Endothelial cell of hepatic sinusoid (primary cell): ENCODE results near the gene TEKTIP1.

Experiments
- in situ Hi-C: cut with HindIII; loops from 2 replicates; pipeline ENCODE4 v1.10.0; 2017; ENCODE audit warnings: low sequenced_read_pairs

Gene TEKTIP1

DNA sequence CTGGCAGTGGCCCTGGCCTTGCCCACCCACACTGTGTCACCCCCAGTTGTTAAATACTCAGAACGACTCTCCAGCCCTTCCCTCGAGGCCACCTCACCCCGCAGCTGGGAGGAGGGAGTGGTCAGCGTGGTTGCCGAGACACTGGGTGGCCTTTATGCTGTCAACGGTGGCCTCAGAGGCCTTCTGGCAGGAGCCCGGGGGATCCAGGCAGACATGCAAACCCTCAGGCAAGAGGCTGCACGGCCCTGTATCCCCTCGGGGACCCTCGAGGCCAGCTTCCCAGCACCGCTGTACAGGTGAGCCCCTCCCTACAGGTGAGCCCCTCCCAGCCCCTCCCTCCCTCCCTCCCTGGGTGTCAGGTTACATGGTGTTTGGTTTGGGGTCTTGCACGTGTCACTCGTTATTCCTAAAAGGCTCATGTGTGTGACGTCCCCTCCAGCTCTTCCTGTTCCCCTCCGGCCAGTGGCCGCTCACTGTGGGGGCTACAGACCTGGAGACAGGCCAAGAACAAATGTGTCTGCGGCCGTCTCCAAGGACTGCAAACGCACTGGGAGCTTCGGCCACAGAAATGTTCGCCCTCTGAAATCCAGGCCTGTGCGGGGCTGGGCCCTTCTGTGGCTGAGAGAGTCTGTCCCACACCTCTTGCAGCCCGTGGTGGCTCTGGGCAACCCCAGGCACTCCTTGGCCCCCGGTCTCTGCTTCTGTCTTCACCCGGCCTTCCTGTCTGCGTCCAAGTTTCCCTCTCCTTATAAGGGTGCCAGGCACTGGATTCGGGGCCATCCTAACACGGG is at the start of gene TEKTIP1:
Gene TEKTIP1 (plus strand): TSS at position 210 of the 791 bp plus-strand sequence. CDS start 4 bp downstream, at position 214.
- in situ Hi-C loops: loop anchor here (5.0 kb wide), 2 partner anchors 38 to 88 kb away; partner anchors contain the start of gene CACTIN

DNA sequence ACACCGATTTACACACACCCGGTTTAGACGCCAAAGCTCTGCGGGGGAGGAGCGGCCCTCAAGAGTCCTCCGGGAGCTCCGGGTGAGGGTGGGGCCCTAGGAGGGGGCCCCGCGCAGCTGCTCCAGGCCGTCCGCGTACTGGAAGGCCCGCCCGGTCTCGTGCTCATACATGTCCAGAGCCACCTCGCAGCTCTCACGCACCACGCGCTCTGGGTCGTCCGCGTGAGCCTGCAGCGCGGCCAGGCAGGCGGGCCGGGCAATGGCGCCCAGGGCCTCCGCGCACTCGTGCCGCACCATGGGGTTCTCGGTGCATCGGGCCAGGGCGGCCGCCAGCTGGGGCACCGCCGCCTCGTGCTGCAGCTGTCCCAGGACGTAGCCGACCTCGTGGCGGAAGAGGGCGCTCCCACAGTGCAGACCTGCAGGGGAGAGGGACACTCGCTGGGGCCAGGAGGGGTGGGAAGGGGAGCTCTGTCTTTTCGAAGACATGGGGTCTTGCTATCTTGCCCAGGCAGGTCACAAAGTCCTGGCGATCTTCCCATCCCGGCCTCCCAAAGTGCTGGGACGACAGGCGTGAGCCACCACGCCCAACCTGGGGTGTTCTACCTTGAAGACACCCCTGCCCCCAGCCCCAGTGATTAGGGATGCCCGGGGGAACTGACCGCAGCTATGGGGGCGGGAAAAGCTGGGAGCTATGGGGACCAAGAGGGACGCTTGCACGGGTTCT is 47.4 kb upstream of the TEKTIP1 start:
- in situ Hi-C loops: no loop called here

- in situ Hi-C loops: no loop called here
Measured at GRCh38 chr19:3492131-3492839, 46.7 kb upstream of the TEKTIP1 start.

DNA sequence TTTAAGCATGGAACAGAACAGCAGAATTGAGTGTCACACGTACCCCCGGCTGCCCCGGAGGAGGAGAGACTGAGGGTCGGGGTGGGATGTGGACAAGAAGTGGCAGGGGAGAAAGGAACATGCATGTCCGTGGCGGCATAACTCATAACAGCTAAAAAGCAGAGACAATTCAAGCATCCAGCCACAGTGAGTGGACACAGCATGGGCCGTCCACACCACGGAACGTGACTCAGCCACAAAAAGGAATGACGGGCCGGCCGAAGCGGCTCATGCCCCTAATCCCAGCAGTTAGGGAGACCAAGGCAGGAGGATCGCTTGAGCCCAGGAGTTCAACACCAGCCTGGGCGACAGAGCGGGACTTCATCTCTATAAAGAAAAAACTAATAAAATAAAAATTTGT is 46.1 kb upstream of the TEKTIP1 start:
- in situ Hi-C loops: no loop called here

DNA sequence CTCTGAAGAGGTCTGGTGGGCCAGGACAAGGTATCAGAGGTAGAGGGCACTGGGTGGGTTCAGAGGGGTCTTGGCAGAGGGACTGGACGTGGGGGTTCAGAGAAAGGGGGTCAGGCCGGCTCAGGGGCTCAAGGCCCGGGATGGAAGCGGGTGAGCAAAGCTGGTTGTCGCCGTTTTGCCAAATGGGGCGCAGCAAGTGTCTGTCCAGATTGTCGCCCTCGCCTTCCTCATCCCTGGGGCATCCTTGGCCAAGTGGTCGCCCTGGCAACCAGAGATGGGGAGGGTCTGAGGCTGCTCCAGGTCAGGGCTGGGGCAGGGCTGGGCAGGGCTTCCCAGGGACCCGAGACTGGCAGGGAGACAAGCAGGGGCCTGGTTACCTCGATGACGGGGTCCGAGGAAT is 45.3 kb upstream of the TEKTIP1 start:
- in situ Hi-C loops: no loop called here

- in situ Hi-C loops: no loop called here
Measured at GRCh38 chr19:3494051-3494450, 44.9 kb upstream of the TEKTIP1 start.

DNA sequence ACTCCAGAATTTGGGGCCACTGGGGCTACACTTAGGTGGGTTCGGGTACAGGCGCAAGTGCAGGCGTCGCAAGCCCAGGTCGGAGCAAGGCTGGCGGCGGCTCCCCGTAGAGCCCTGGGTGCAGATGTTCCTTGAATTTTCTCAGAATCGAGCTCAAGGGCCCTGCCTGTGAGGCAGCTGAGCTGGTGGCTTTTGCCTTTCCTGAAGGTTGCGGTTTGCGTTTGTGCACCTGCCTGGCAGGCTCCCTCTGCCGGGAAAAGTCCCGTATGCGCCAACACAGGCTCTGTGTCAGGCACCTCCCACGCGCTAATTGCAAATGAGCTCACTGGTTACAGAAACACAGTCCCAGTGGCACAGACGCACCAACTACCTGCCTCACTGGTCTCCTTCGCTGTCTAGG is 44.4 kb upstream of the TEKTIP1 start:
- in situ Hi-C loops: no loop called here

DNA sequence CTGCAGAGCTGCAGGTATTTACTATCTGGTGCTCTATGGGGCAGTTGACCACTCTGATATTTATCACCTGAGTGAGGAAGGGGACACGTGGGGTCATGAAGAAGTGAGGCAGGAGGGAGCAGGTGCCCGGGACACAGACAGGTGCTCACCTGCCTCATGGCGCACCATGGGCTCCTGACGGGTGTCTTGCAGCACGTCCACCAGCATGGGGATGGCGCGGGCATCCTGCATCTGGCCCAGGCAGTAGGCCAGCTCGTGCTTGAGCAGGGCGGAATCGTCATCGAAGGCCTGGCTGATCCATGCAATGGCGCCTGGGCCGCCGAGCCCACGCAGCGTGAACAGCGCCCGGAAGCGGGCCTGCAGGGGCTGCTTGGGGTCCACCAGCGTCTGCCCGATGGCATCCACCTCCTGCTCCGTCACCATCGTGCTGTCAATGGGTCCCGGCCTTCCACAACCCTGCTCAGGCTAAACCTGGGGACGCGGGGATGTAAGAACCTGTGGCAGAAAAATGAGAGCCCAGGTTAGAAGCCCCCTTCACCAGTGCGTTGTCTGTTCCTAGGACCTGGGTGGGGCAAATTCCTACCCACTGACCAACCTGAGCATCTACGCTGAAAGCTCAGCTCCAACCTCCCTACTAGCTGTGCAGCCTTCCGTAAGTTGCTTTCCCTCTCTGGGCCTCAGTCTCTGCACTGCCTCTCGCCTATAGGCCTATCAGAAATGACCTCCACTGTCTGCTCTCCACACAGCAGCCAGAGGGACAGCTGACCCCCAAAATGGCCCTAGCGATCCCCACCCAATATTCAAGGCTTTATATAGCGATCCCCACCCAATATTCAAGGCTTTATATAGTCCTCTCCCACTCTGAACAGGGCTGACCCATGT is 42.3 kb upstream of the TEKTIP1 start:
- in situ Hi-C loops: no loop called here

DNA sequence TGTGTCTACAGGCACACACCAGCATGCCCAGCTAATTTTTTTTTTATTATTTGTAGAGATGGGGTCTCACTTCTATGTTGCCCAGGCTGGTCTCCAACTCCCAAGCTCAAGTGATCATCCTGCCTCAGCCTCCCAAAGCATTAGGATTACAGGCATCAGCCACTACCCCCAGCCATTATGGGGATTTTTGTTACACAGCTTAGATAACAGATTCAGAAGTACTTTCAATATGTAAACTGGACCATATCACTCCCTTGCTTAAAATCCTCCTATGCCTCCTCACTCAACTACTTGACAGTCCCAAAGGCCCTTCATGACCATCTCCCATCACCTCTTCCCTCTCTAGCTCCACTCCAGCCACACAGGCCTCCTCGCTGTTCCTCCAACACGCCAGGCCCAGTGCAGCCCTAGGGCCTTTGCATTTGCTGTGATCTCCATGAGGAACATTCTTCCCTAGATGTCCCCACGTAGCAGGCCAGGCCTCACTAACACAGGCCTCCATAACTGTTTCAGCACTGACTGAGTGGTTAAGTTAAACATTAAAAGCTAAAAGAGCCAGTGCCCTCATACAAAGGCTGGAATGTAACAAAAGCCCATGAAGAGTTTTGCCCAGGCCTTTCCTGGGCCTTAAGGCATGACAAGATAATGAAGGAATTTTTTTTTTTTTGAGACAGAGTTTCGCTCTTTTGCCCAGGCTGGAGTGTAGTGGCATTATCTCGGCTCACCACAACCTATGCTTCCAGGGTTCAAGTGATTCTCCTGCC is 41.0 kb upstream of the TEKTIP1 start:
- in situ Hi-C loops: no loop called here

DNA sequence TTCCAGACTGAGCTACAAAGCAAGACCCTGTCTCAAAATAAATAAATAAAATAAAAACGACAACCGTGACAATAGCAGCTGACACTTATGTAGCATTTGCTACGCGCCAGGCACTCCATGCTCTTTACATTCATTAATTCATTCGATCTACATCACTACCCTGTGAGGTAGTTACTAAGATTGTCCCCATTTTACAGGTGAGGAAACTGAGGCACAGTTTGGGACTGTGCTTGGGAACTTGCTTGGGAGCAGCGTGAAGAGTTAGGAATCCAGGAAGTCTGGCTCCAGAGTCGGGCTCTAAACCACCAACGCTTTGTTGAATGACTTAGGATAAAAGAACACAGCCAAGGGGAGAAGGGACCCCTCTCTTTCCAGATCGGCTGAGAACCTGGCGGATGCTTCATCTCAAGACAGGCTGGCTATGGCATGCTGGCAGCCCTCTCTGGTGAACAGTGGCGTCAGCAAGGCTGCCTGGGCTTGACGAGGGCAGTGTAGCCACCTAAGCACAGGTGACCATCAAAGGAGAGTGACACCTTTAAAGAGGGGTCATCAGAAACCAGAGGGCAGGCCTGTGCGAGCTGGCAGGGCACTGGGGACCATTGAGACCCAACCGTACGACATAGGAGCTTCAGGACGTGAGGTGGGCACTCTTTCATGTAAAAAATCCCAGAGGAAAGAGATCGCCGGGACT is 39.1 kb upstream of the TEKTIP1 start:
- in situ Hi-C loops: no loop called here

GRCh38 chr19:3500429-3501101 is 38.4 kb upstream of the TEKTIP1 start, which contains the start of gene DOHH:
DOHH (minus strand) TSS chr19:3500674; CDS start chr19:3496814, 3,860 bp downstream.
- in situ Hi-C loops: no loop called here

- in situ Hi-C loops: no loop called here
Measured at GRCh38 chr19:3501780-3502179, 37.2 kb upstream of the TEKTIP1 start.

GRCh38 chr19:3503036-3503572 is 35.9 kb upstream of the TEKTIP1 start:
- in situ Hi-C loops: no loop called here

- in situ Hi-C loops: no loop called here
Measured at GRCh38 chr19:3504735-3505134, 34.2 kb upstream of the TEKTIP1 start.

DNA sequence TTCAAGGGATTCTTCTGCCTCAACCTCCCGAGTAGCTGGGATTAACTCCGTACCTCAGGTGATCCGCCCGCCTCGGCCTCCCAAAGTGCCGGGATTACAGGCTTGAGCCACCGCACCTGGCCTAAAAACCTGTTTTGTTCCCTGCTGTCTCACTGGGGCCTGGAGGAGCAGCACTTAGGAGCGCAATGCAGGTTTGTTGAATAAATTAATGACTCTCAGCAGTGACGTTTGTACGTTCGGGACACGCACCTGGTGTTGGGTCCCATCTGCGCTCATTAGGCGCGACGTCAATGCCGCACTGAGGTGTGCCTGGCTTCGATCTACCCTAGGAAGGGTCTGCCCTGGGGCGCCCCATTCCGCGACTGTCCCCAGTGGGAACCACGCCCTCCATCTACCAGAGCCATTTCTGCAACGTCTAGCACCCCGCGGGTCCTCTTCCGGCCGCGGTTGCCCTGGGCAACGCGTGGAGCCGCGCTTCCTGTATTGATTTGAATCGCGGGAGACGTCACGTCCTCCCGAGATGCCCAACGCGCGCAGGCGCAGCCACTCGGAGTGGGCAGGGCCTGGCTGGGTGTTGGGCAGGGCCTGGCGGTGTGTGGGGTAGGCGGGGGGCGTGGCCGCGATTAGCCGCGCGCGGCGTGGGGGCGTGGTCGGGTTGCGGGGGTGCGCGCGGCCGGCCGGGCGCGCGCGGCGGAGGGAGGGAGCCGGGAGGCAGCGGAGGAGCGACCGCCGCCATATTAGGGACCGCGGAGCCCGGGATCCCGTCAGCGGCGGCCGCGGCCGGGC is 33.2 kb upstream of the TEKTIP1 start, which contains the start of gene FZR1:
Gene FZR1 (plus strand): TSS at position 714 of the 786 bp plus-strand sequence. CDS start 16,679 bp downstream, outside the sequence.
- in situ Hi-C loops: no loop called here

GRCh38 chr19:3506384-3507340 is 32.3 kb upstream of the TEKTIP1 start:
- in situ Hi-C loops: no loop called here
